ENCODE measurements around the gene BDKRB1. TPM values are rescaled to one million over a fixed set of nuclear protein-coding genes. Genes with fewer than 3 reads are reported as not detected.

Gene BDKRB1
- total RNA-seq, 1 experiment from 2014 or later, result 6.1 TPM

DNA sequence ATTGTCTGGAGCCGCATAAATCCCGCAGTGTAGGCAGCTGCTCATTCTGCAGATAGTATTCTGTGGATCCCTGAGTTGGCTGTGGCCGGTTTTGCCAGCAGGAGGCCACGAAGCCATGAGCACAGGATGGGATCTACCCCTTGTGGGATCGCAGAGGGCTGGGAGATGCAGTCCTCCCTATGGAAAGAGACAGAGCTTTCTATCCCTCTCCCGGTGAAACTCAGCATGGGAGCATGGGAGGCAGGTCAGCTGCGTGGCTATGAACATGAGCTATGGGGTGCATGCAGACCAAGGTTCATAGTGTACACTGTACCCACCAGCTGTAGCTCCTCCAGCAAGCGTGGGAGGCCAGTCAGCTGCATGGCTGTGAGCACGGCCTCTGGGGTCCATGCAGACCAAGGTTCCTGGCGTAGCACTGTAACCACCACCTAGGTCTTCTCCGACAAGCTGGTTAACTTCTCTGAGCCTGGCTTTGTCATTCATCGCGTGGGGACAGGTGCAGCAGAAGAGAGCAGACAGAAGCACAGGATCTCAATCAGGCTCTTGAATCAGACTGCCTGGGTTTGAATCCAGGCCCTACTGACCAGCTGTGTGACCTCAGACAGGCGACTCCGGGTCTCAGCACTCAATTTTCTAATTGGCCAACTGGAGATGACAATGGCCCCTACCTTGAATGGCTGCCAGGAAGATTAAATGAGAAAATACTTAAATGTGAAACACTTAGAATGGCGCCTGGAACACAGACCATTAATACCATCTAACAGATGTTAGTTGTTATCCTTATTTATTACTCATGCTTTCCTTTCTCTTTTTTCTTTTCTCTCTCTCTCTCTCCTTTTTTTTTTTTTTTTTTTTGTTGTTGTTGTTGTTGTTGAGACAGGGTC, 6.0 kb downstream of the BDKRB1 start:
- DNase-seq (ENCODE audit: low spot score), result no peak

DNA sequence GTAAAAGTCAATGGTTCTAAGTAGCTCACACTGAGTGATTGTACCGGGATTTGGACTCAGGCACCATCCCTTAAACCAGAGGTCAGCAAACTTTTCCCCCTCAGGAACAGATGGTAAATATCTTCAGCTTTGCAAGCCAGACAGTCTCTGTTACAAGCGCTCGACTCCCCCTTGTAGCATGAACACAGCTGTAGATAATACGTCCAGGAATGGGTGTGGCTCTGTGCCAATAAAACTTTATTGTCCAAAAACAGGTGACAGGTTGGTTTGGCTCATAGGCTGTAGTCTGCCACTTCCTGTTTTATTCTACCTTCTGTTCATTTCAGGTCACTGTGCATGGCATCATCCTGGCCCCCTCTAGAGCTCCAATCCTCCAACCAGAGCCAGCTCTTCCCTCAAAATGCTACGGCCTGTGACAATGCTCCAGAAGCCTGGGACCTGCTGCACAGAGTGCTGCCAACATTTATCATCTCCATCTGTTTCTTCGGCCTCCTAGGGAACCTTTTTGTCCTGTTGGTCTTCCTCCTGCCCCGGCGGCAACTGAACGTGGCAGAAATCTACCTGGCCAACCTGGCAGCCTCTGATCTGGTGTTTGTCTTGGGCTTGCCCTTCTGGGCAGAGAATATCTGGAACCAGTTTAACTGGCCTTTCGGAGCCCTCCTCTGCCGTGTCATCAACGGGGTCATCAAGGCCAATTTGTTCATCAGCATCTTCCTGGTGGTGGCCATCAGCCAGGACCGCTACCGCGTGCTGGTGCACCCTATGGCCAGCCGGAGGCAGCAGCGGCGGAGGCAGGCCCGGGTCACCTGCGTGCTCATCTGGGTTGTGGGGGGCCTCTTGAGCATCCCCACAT, 7.6 kb downstream of the BDKRB1 start:
- DNase-seq (ENCODE audit: low spot score), result no peak

DNA sequence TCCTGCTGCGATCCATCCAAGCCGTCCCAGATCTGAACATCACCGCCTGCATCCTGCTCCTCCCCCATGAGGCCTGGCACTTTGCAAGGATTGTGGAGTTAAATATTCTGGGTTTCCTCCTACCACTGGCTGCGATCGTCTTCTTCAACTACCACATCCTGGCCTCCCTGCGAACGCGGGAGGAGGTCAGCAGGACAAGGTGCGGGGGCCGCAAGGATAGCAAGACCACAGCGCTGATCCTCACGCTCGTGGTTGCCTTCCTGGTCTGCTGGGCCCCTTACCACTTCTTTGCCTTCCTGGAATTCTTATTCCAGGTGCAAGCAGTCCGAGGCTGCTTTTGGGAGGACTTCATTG, 8.2 kb downstream of the BDKRB1 start:
- DNase-seq (ENCODE audit: low spot score), result no peak

DNA sequence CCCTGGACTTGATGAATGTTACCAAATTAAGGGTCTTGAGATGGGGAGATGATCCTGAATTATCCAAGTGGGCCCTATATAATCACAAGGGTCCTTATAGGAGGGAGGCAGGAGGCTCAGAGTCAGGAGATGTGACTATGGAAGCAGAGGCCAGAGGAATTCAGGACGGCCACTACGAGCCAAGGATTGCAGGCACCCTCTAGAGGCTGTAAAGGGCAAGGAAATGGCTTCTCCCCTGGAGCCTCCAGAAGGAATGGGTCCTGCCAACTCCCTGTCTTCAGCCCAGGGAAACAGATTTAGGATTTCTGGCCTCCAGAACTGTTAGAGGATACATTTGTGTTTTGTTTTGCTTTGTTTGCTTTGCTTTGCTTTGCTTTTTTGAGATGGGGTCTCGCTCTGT, 8.8 kb downstream of the BDKRB1 start:
- DNase-seq (ENCODE audit: low spot score), result no peak

DNA sequence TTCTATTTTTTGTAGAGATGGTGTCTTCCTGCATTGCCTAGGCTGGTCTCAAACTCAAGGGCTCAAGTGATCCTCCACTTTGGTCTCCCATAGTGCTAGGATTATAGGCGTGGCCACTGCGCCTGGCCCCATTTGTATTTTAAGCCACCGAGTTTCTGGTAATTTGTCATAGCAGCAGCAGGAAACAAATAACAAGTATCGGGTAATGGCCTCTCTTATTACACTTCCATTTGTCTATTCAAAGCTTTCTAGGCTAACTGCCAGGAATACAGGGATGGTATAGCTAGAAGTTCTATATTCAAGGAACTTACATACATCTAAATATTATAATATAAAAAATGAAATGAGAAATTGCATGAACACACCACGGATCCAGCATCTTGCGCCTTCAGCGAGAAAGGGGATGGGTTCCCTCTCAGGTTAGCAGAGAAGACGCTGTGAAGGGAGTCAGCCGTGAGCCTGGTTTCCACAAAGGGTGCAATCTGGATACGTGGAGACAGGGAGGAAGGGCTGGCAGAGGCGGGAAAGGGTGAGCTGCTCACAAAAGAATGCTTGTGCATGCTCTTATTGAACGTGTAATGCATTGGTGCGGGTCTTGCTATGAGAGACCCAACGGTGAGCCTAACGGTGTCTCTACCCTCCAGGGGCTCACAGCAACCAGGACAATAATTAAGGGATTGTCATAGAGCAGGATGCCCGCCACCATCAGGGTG, 9.5 kb downstream of the BDKRB1 start:
- no peak for DNase-seq (ENCODE audit: low spot score)

DNA sequence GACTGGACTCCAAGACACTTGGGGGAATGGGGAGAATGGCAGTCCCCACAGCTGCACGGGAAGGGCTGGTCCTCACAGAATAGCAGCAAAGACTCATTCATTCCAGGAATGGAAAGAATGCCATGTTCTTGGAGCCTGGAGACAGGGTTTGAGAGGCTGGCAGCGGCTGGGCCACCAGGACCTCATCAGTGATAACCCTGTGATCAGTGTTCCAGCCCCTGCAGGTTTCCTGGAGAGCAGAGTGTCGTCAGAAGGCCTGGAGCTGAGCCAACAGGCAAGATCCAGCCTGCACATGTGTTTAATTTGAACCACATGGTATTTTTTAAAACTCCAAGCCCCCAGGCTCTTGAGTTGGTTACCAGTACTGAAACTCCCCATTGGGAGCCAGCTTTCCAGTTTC, 11.3 kb downstream of the BDKRB1 start:
- peak; percentile 41 for DNase-seq (ENCODE audit: low spot score)

DNA sequence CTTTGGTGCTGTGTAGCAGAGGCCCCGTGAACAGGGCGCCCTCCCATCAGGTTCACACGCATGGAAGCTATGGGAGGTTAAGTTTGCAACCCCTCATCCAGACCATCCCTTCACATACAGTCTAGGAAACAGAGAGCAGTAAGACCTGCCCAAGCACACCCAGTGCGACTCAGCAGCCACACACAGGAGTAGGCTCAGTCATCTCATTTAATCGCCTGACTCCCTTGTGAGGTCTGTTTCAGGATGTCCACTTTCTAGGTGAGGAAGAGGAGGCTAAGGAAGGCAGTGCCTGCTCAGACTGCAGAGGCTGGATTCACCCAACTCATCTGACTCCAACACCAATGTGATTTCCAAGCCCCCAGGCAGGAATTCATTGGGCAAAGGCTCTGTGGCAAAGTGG, 11.9 kb downstream of the BDKRB1 start:
- no peak for DNase-seq (ENCODE audit: low spot score)

DNA sequence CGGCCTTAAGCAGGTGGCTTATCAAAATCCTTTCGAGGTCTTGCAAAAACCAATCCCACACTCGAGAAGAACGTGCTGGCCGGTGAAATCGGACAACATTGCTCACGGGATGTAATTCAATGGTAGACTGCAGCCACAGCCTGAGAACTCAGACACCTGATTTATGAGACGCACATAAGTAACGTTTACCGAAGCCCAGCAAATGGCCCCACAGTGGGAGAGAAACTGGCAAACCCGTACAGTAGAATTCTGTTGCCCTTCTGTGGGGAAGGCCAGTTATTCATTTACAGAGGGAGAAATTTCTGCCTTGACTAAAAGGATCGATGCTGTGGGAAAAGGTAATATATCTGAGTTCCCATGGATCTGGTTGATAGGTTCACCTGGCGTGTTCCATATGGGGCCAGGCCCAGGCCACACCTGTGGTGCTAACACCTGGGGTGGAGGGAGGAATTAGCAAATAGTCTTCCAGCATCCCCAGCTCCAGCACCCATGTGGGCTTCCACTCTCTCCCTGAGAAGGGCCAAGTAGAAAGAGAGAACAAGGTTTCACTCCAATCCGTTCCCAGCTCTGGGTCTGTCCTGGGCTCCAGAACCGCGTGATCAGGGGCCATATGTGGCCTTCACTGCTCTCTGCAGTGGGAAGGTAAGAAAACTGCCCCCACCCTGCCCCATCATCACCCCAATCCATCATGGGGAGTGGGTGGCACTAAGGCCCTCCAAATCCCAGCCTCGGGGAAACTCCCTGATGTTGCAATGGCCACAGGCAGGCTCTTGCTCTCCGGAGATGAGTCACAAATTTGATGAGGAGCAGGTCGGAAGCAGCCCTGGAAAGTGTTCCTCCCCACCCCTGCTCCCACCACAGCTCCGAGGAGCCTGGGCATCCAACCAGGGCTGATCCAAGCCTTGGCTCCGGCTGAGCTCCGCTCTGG, 12.7 kb downstream of the BDKRB1 start:
- peak; percentile 88 for DNase-seq (ENCODE audit: low spot score)

DNA sequence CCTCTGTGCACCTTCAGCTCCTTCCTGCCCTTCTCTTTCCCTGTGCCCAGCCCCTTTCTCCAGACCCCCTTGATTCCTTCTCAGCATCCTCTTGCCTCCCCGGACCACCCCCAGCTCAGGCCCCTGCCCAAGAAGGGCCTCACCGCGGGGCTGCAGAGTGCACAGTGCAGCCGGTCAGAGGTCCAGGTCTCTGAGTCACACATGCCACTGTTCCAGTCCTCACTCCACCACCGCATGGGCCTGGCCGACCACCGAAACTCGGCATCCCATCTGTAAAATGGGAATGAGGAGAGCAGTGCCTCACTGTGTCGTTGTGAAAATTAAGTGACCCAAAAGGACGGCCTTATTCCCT, 13.3 kb downstream of the BDKRB1 start:
- no peak for DNase-seq (ENCODE audit: low spot score)

DNA sequence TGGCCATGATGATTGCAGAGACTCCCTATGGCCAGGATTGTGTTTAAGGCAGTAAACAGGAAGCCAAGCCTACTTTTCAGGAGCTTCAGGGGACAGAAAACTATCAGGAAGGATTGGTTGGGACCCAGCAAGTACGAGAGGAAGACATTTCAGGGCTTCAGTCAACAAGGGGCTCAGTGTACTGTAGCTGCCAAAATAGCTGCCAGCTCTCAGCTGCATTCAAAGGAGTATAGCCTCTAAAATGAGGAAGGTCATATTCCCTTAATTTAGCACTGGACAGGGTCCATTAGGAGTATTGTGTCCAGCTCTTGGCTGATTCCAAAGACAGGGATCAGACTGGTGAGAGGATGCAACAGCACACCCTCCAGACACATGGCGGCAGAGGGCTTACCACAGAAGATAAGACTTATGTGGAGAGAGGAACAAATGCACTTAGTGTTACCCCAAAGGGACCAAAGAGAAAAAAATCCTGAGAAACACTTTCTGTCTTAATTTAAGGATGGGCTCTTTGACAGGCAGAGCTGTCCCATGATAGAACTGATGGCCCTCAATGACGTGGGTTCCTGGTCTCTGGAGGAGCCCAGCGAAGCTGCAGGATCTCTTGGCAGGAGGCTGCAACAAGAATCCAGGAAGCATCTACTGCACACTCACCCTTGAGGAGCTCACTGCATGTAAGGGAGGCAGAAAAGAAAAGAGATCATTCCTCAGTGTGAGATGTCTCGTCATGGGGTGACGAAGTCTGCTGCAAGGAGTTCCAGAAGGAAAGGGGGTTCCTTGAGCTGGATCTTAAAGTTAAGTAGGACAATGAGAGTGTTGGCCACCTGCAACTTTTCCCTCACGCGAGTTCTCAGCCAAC, 14.8 kb downstream of the BDKRB1 start:
- DNase-seq (ENCODE audit: low spot score), result no peak

DNA sequence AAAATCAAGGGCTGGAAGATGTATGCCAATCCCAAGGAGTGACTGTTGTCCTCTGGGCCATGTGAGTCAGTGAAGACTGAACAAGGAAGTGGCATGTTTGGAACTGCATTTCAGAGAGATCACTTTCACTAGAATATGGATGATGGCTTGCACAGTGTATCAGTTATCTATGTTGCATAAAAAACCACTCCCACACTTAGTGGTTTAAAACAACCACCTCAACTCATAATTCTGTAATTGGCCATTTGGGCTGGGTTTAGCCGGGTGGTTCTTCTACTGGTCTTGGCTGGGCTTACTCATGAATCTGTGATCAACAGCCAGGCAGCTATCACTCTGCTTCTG, 15.4 kb downstream of the BDKRB1 start:
- DNase-seq (ENCODE audit: low spot score), result no peak

DNA sequence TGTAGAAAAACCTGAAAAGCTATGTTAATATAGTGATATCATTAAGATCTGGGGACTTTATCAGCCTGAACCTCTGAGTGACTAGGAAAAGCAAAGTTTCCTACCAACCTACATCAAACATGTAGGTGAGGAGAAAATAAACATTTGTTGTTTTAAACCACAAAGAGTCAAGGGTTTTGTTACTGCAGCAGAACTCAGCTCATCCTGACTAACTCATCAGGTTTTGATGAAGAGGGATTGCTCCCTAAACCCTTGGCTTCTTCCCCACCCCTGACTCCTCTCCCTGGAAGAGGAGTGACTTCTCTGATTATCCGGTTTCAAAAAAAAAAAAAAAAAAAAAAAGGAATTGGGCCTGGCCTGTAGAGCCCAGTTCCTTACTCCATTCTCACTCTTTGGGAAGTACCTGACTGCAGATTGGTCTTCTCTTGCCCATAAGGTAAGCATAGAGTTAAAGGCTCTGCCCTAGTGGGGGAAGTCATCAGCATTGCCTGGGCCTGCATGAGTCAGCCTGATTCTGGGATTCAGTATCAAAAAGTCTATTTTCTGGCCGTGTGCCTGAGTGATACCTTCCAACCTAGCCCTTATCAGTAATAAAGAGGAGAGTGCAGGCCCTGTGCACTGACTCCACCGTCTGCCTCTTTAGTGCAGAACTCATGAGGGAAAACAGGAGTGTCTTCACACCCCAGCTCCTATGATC, 16.9 kb downstream of the BDKRB1 start:
- DNase-seq (ENCODE audit: low spot score), result peak; percentile 76

DNA sequence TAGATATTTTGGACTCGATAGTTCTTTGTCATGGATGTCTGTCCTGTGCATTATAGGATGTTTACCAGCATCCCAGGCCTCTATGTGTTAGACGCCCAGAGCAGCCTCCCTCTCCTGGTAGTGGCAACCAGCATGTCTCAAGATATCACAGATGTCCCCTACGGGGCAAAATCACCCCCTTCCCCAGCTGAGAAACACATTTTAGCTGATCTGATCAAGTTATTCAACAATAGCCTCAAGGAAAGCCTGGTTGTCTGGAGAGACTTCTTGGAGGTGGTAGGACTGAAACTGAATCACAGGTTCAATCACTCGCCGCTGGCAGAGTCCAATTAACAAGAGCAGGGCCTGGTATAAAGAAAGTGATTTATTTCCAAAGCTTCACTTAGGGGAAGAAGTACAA, 17.6 kb downstream of the BDKRB1 start:
- DNase-seq (ENCODE audit: low spot score), result no peak

DNA sequence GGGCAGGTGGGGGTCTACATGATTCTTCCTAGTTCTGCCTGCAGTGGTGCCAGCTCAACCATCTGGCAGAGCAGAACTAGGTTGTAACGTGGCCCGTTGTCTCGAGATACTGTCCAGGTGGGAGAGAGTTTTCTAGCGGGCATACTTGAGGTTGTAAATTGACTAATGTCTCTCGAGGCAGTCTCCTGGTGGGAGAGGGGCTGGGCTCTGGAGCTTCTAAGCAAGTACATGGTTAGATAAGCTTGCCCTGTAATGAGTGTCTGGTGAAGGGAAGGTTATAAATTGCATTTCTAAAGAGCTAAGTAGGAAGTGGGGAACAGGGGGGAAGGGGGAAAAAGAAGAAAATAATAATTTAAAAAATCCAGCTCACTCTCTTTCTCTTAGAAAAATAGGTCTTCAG, 18.1 kb downstream of the BDKRB1 start:
- no peak for DNase-seq (ENCODE audit: low spot score)

DNA sequence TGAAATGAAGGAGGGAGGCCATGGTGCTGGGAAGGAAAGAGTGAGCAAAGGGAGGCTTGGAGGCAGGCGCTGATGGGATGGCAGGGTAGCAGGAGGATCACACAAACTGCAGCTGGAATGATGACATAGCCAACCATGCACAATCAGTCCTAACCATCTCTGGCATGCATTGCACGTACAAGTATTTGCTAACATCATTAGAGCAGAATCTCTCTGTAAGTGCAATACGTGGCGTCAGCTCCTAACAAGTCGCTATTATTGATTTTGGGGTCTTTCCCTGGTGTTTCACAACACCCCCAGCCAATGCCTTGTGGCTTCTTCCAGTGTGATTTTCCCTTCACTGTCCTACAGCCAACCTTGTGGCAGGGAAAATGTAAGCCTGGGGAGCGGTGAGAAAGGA, 18.5 kb downstream of the BDKRB1 start:
- no peak for DNase-seq (ENCODE audit: low spot score)

DNA sequence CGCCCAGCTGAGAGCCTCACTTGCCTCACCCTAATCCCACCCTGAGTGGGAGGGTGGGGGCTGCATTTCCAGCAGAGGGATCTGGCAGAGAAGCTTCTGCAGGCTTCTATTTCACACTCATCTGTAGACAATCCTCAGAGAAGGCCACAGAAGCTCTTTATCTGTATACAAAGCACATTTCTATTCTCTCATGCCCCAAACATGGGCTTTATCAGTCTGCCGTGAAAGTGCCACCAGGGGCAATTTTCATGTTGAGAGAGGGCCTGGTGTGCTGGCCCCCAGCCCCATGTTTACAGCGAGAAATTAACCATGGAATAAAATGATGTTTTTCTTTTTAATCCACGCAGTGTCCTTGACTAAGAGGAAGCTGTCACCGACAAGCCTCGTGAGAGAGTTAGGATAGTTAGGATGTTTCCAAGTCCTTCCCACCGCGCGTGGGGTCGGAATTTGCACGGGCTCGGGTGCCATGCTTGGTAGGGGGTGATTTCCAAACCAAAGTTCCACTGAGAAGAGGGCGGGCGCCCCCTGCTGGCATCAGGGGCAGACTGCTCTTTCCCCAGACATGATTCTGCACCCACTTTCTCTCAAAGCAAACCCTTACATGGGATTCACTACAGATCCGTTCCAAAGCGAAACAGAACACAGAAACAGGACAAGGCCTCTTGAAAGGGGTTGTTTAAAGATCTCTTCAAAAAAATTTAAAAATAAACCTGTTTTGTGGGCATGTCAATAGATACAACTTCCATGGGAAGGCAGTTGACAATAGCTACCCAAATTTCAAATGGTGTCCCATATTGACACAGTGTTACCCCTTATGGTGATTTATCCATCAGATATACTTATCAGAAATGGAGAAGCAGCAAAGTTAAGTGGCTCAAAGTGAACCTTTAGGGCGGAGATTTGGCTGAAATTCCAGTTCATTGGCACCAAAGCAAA, 19.4 kb downstream of the BDKRB1 start:
- DNase-seq (ENCODE audit: low spot score), result peak; percentile 35

DNA sequence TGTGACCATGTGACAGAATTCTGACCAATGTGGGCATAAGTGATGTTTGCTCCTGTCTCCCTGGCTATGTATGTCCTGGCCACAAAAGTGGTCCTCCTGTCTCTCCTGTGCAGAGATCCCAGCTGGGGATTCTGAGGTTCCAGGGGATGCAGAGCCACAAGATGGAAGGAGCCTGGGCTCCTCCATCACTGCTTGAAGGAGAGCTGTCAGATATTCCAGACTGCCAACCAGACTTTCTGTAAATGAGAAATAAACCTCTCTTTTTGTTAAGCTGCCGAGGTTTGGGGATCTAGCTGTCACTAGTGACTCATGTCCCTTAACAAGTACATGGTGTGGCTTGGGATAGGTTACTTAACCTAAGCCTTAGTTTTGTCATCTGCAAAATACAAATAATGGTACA, 21.9 kb downstream of the BDKRB1 start:
- no peak for DNase-seq (ENCODE audit: low spot score)

DNA sequence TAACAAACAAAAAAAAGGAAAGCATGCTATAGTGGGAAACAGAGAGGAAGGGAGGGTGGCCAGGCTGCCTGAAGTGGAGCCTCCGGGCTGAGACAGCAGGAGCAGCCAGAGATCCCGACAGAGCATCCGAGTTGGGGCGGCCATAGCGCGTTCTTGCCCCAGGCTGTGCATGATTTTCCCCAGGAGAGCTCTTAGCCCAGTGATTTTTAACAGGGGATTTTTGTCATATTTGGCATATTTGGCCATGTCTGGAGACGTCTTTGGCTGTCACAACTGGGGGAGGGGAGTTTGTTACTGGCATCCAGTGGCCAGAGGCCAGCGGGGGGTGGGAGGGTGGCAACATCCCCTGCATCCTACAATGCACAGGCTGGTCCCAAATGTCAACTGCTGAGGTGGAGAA, 23.6 kb downstream of the BDKRB1 start:
- no peak for DNase-seq (ENCODE audit: low spot score)

DNA sequence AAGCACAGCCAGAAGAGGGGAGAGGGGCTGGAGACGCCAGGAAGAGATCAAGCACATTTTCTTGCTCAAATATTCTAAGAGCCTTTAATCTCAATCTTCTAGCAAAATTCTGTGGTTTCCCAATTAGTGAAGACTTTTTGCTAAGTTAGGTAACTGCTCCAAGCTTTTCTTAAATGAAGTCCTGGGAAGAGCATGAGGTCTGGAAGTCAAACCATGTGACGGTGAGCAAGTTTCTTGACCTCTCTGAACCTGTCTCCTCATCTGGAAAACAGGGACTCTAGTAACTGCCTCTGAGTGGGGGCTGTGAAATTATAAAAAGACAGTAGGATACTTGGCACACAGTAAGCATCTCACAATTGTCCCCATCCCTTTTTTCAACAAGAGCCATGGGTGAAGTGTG, 24.1 kb downstream of the BDKRB1 start:
- DNase-seq (ENCODE audit: low spot score), result no peak
